Measurements from ENCODE around the gene LPCAT4. TPM values are rescaled to one million over a fixed set of nuclear protein-coding genes. Genes with fewer than 3 reads are reported as not detected.
"Not testable (repeated sequence)": the region's sequence is repeated elsewhere in the genome, so short reads cannot be mapped to it uniquely, and the experiment has no call there.

LPCAT4 gene, protein sequence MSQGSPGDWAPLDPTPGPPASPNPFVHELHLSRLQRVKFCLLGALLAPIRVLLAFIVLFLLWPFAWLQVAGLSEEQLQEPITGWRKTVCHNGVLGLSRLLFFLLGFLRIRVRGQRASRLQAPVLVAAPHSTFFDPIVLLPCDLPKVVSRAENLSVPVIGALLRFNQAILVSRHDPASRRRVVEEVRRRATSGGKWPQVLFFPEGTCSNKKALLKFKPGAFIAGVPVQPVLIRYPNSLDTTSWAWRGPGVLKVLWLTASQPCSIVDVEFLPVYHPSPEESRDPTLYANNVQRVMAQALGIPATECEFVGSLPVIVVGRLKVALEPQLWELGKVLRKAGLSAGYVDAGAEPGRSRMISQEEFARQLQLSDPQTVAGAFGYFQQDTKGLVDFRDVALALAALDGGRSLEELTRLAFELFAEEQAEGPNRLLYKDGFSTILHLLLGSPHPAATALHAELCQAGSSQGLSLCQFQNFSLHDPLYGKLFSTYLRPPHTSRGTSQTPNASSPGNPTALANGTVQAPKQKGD
- 7.6 TPM for total RNA-seq

DNA sequence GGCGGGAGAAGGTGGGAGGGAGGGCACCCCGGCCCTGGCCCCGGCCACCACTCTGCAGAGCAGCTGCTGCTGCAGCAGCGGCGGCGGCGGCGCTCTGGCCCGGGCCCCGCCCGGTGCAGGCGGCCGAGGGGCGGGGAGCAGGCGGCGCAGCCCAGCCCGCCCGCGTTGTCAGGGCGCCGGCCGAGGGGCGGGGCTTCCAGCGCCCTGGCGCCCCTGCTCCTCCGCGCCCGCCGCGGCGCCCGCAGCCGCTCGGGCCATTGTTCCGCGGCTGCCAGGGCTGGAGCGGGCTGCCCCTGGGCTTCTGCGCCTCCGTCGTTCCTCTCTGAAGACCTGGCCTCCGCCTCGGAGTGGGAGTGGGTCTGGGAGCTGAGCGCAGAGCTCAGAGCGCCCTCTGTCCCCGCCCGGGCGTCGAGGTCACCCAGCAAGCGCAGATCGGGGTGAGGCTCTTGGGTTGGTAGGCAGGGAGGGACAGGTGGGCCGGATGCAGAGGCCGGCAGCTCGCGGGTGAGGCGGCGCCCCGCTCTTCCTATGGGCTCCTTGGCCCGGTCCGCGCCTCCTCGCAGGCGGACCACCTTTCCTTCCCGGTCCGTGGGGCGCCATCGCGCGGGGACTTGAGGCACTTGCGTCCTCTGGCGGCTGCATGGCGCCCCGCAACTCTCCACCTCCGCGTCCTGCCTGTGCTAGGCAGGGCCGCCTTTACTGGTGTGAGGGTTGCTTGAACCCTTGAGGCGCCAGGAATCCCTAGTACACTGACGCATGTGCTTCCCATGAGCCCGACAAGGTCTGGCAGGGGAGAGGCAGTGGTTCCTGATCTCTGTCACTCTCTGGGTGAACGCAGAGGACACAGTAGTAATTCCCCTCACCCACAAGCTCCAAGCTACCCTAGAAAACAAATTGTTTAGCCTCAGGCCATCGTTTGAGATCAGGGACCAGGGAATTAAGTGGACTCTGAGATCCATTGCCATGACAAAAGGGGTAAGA lies at the start of gene LPCAT4:
LPCAT4 (minus strand) TSS at position 96 of the 981 bp plus-strand sequence. CDS start 96 bp downstream, outside the sequence.
- DNase-seq: peak; percentile 73

GRCh38 chr15:34409511-34409910 lies 42.5 kb upstream of the LPCAT4 start:
- DNase-seq: not testable (repeated sequence)

DNA sequence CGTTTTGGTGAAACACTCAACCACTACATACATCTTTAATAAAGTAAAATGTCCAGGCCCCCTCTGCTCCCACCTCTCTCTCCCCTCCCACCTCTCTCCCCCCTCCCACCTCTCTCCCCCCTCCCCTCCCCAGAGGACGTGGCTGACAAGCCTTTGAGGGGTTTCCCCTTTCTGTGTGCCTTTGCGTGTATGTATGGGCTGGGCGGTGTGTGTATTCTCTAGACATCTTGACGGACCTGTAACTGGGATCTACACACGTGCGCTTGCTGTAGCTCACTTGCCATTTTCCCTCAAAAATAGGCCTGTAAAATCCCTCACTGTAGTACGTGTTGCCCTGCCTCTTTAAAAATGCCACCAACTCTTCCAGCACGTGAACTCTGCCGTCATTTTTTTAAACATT lies 42.0 kb upstream of the LPCAT4 start:
- DNase-seq: not testable (repeated sequence)

GRCh38 chr15:34403899-34404298 lies 36.9 kb upstream of the LPCAT4 start:
- not testable (repeated sequence) for DNase-seq

DNA sequence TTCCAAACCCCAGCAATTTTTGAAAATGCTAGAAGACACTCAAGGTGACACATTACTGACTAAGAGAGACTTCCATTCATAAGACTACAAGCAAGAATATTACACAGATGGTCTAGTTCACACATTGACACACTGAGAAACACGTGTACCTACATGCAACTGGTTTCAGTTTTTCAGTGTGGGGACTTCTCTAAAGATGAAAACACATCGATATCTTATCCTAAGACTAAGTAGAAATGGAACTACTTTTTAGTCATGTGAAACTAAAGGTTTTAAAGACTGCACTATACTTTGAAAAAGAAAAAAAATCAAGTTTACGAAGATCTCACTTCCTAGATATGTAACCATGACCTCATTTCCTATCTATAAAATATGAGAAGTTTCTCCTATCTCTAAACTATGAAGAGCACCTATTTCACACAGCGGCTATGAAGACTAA lies 36.2 kb upstream of the LPCAT4 start:
- DNase-seq: not testable (repeated sequence)

DNA sequence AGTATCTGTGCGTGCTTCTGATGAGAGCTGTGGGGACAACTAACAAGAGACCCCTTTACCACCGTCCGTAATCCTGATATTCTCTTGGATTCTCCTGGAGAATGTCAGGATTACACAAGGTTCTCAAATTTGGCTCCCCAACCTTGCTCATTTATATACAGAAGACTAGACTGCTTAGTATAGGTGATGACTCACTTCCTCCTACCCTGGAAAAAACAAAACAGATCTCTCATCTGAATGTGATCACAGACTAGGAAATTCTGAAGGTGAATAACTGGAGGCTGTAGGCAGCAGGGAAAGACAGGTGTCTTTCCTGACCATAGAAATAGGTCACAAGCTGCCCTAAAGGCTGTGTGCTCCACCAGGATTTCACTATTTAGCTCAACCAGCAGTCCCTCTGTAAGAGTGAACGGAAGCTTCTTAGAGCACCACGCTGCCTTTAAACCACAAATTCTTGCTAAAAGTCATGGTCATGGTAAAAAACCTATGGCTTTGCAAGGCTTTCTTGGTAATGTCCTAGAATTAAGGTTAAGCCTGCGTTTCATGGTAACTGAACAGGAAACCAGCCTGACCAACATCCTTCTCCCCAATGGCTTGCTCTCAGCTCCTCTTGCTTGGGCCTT lies 30.8 kb upstream of the LPCAT4 start:
- DNase-seq: not testable (repeated sequence)

DNA sequence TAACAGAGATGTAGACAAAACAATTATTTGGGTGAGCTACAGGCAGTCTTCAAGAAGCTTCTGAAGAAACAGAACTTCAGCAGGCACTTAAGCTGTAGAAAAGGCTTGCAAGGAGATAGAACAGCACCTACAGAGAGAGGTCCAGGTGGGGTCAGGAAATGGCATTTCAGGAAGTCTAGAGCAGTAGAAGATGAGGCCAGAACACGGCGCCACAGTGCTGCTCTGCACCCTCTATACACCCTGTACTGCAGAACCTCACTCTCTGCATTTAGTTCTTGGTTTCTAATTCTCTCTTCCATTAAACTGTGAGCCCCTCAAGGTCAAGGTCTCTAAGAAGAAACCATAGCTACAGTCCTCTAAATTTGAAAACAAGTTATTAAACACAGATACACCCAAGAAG lies 26.0 kb upstream of the LPCAT4 start:
- not testable (repeated sequence) for DNase-seq

GRCh38 chr15:34389594-34390086 lies 22.6 kb upstream of the LPCAT4 start:
- not testable (repeated sequence) for DNase-seq

DNA sequence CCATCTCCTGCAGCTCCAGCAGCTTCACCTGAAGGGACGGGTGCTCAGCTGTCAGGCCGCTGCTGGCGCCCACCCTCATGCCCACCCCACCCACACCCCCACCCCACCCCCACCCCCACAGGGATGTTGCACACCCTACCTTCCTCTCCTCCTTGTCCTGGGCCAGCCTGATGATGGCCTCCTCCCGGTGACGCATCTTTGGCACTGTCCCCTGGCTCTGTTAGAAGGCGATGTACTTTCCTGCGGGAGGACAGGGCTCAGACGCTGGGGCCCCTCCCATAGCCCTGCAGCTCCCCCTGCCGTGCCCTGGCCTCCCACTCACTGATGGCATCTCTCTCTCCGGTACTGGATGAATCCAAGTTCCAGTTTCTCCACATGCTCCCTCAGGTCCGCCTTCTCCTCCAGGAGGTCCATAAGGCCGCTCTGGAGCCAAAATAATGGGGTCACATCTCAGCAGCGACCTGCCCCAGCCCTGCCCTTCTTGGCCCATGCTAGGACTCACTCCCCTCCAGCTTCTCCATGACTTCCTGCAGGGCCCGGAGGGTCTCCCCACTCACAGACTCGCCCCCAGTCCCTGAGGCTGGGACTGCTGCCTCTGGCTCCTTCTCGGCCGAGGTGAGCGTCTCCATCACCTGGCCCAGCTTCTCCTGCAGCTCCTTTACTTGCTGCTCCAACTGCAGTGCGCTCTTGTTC lies 15.0 kb upstream of the LPCAT4 start:
- not testable (repeated sequence) for DNase-seq

GRCh38 chr15:34380491-34380890 lies 13.5 kb upstream of the LPCAT4 start:
- not testable (repeated sequence) for DNase-seq

DNA sequence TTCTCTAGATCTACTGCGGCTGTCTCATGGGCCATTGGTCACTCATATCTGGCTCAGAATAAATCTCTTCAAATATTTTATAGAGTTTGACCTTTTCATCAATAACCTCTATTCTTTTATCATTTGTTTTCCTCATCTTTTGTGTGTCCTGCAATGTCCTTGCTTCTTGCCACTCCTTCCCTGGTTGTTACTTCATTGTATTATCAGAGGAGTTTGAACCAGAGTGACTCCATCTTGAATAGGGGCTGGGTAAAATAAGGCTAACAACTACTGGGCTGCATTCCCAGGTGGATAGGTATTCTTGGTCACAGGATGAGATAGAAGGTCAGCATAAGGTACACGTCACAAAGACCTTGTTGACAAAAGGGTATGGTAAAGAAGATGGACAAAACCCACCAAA lies 9.9 kb upstream of the LPCAT4 start:
- DNase-seq: no peak

DNA sequence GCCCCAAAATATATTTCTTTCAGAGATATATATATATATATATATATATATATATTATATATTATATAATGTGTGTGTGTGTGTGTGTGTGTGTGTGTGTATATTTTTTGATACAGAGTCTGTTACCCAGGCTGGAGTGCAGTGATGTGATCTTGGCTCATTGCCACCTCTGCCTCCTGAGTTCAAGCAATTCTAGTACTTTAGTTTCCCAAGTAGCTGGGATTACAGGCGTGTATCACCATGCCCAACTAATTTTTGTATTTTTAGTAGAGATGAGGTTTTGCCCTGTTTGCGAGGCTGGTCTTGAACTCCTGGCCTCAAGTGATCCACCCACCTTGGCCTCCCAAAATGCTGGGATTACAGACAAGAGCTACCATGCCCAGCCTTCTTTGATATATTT lies 8.5 kb upstream of the LPCAT4 start:
- not testable (repeated sequence) for DNase-seq

- DNase-seq: no peak
Measured at GRCh38 chr15:34374816-34375215, 7.8 kb upstream of the LPCAT4 start.

DNA sequence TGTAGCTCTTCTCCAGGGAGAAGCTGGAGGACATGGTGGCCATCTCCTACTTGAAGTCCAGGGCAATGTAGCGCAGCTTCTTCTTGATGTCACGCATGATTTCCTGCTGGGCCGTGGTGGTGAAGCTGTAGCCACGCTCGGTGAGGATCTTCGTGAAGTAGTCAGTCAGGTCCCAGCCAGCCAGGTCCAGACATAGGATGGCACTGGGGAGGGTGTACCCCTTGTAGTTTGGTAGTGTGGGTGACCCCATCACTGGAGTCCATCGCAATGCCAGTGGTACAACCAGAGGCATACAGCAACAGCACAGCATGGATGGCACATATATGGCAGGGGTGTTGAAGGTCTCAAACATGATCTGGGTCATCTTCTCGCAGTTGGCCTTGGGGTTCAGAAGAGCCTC lies 7.0 kb upstream of the LPCAT4 start:
- DNase-seq: no peak

GRCh38 chr15:34370643-34371042 lies 3.6 kb upstream of the LPCAT4 start:
- DNase-seq: no peak

DNA sequence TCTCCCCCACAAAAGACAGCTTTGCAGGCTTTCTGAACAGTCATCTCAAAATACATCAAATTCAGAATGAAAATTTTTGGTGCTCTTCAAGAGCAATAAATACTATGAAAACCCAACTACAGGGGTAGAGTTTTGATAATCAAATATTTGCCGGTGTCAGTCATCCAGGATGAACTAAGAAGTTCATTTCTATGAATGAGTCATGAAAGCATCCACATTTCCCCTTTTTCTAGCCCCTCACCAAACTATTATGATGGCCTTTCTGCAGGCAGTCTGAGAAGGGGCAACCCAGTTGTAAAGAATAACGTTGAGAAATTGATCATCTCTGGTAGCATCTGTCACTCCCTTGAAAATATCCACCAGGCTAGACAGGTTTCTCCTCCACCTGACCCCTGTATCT lies 3.1 kb upstream of the LPCAT4 start:
- no peak for DNase-seq

- no peak for DNase-seq
Measured at GRCh38 chr15:34366271-34367065, 528 bp downstream of the LPCAT4 start.

GRCh38 chr15:34365836-34366235 lies 1.2 kb downstream of the LPCAT4 start:
- DNase-seq: no peak

DNA sequence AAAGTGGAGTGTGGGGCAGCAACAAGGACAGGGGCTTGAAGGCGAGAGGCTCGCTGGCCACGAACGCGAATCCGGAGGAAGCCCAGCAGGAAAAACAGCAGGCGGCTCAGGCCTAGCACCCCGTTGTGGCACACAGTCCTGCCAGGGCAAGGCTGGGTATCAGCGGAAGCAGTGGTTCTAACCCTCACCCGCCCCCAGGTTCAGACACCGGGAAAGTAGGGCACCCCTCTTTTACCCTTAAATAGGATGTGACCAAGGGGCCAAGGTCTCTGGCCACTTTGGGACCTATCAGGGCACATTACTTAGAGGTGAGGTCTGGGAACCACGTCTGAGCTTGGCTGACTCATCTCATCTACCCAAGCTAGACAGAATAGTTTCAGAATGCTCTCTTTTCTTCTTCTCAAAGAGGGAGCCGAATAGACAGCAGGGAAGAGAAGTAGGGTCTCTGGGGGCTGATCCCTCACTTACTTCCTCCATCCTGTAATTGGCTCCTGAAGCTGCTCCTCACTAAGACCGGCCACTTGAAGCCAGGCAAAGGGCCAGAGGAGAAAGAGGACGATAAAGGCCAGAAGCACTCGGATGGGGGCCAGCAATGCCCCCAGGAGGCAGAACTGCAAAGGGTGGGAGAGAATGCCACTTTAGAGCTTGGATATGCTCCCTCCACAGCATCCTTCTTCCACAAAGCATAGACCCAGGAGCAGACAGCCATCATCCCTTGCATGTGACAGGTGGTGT lies 1.7 kb downstream of the LPCAT4 start:
- no peak for DNase-seq

GRCh38 chr15:34364041-34364440 lies 3.0 kb downstream of the LPCAT4 start:
- DNase-seq: no peak
